Measurements from ENCODE around the gene AARS2. TPM values are rescaled to one million over a fixed set of nuclear protein-coding genes. Genes with fewer than 3 reads are reported as not detected.

AARS2 gene
- total RNA-seq, 1 donor from 2014 or later: 34.3 TPM

GRCh38 chr6:44303842-44304241, 9.3 kb downstream of the AARS2 start:
- TF ChIP-seq CTCF (conservative IDR thresholded peaks at IDR 0.05): no peak
- Mint-ChIP-seq H3K4me1 (ENCODE audit: unreplicated experiment) (peaks cover 4% of the 10 kb centered on the region), H3K27ac (no peak overlapping the region), H3K9me3 (no peaks in the 10 kb centered on the region), H3K4me3 (no peak overlapping the region), H3K36me3 (peaks cover 19% of the 10 kb centered on the region), H3K27me3 (peaks cover 7% of the 10 kb centered on the region)
- no peak for DNase-seq (ENCODE audit: extremely low spot score, unreplicated experiment)

GRCh38 chr6:44302856-44303255, 10.3 kb downstream of the AARS2 start:
- H3K36me3 Mint-ChIP-seq: peaks cover 16% of the 10 kb centered on the region
- no peak for TF ChIP-seq CTCF (conservative IDR thresholded peaks at IDR 0.05)
- no peak for DNase-seq (ENCODE audit: extremely low spot score, unreplicated experiment)
- no peak overlapping the region for H3K4me3 Mint-ChIP-seq
- H3K27me3 Mint-ChIP-seq: peaks cover 16% of the 10 kb centered on the region
- H3K4me1 Mint-ChIP-seq (ENCODE audit: unreplicated experiment): peaks cover 4% of the 10 kb centered on the region
- H3K27ac Mint-ChIP-seq: no peak overlapping the region
- H3K9me3 Mint-ChIP-seq: no peaks in the 10 kb centered on the region

GRCh38 chr6:44301782-44302564, 11.2 kb downstream of the AARS2 start:
- peaks cover 15% of the 10 kb centered on the region for H3K36me3 Mint-ChIP-seq
- no peak for DNase-seq (ENCODE audit: extremely low spot score, unreplicated experiment)

GRCh38 chr6:44301106-44301505, 12.0 kb downstream of the AARS2 start:
- H3K4me1 Mint-ChIP-seq (ENCODE audit: unreplicated experiment): peaks cover 4% of the 10 kb centered on the region

More at GRCh38 chr6:44301782-44302564, 11.2 kb downstream of the AARS2 start:
- Mint-ChIP-seq H3K4me1 (ENCODE audit: unreplicated experiment) (peaks cover 4% of the 10 kb centered on the region), H3K27ac (no peak overlapping the region), H3K27me3 (peaks cover 21% of the 10 kb centered on the region), H3K4me3 (no peak overlapping the region), H3K9me3 (no peaks in the 10 kb centered on the region)
- TF ChIP-seq CTCF (conservative IDR thresholded peaks at IDR 0.05): no peak

GRCh38 chr6:44300292-44300823, 12.8 kb downstream of the AARS2 start:
- no peak overlapping the region for H3K4me3 Mint-ChIP-seq

More at GRCh38 chr6:44301106-44301505, 12.0 kb downstream of the AARS2 start:
- Mint-ChIP-seq H3K27me3 (peaks cover 30% of the 10 kb centered on the region), H3K4me3 (no peak overlapping the region), H3K27ac (no peak overlapping the region), H3K36me3 (peaks cover 15% of the 10 kb centered on the region), H3K9me3 (no peaks in the 10 kb centered on the region)
- no peak for DNase-seq (ENCODE audit: extremely low spot score, unreplicated experiment)
- TF ChIP-seq CTCF (conservative IDR thresholded peaks at IDR 0.05): no peak

More at GRCh38 chr6:44300292-44300823, 12.8 kb downstream of the AARS2 start:
- TF ChIP-seq CTCF (conservative IDR thresholded peaks at IDR 0.05): no peak
- peaks cover 36% of the 10 kb centered on the region for H3K27me3 Mint-ChIP-seq
- H3K9me3 Mint-ChIP-seq: no peaks in the 10 kb centered on the region
- H3K4me1 Mint-ChIP-seq (ENCODE audit: unreplicated experiment): peaks cover 1% of the 10 kb centered on the region
- no peak overlapping the region for H3K27ac Mint-ChIP-seq
- no peak for DNase-seq (ENCODE audit: extremely low spot score, unreplicated experiment)
- peaks cover 10% of the 10 kb centered on the region for H3K36me3 Mint-ChIP-seq

All from type B pancreatic cell (in vitro differentiated cells).